ENCODE data around the gene EVI5L. TPM values are rescaled to one million over a fixed set of nuclear protein-coding genes. Genes with fewer than 3 reads are reported as not detected.

EVI5L gene
- total and polyA plus RNA-seq, 2 of the 13 experiments (the other 11 are each of a cell fraction or from before 2014, with no cell fraction given), result 1.7 to 2.4 TPM

GRCh38 chr19:7888145-7888825 is 58.3 kb downstream of the EVI5L start, which contains the start of gene LRRC8E (continued):
- 0 out of 2 replicates have a peak, but pooled peaks have one; percentile 17 for TF ChIP-seq HOMEZ (CRISPR knock-in tag; IDR thresholded peaks at IDR 0.05; ENCODE audit: low read depth)
- 0 out of 2 replicates have a peak, but pooled peaks have one; percentile 25 for TF ChIP-seq KMT2A (CRISPR knock-in tag; IDR thresholded peaks at IDR 0.05)
- 0 out of 2 replicates have a peak, but pooled peaks have one; percentile 30 for TF ChIP-seq ZSCAN29 (CRISPR knock-in tag; conservative IDR thresholded peaks at IDR 0.05)
- TF ChIP-seq HIVEP1 (CRISPR knock-in tag; IDR thresholded peaks at IDR 0.05), result peak; percentile 67; the same call in 1 of the 2 replicates
- TF ChIP-seq, protein P1, sequence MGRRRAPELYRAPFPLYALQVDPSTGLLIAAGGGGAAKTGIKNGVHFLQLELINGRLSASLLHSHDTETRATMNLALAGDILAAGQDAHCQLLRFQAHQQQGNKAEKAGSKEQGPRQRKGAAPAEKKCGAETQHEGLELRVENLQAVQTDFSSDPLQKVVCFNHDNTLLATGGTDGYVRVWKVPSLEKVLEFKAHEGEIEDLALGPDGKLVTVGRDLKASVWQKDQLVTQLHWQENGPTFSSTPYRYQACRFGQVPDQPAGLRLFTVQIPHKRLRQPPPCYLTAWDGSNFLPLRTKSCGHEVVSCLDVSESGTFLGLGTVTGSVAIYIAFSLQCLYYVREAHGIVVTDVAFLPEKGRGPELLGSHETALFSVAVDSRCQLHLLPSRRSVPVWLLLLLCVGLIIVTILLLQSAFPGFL (CRISPR knock-in tag; IDR thresholded peaks at IDR 0.05), result no peak
- TF ChIP-seq, protein P2, sequence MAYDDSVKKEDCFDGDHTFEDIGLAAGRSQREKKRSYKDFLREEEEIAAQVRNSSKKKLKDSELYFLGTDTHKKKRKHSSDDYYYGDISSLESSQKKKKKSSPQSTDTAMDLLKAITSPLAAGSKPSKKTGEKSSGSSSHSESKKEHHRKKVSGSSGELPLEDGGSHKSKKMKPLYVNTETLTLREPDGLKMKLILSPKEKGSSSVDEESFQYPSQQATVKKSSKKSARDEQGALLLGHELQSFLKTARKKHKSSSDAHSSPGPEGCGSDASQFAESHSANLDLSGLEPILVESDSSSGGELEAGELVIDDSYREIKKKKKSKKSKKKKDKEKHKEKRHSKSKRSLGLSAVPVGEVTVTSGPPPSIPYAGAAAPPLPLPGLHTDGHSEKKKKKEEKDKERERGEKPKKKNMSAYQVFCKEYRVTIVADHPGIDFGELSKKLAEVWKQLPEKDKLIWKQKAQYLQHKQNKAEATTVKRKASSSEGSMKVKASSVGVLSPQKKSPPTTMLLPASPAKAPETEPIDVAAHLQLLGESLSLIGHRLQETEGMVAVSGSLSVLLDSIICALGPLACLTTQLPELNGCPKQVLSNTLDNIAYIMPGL (CRISPR knock-in tag; IDR thresholded peaks at IDR 0.05; ENCODE audit: borderline replicate concordance in 1 of 2, low read depth in 1 of 2), result peak; percentile 20 to 63; a peak in 2 of 4 replicates
- TF ChIP-seq POLR2G (IDR thresholded peaks at IDR 0.05; ENCODE audit: low read depth, low read length), result peak; percentile 77
- peak; percentile 30; the same call in 1 of the 2 replicates for TF ChIP-seq RXRA (CRISPR knock-in tag; IDR thresholded peaks at IDR 0.05)
- TF ChIP-seq XRCC5 (optimal IDR thresholded peaks at IDR 0.05; ENCODE audit: low read length), result no peak
- peak; percentile 69 for TF ChIP-seq RBFOX2 (IDR thresholded peaks at IDR 0.05; ENCODE audit: low read depth, low read length)
- TF ChIP-seq DMAP1 (CRISPR knock-in tag; IDR thresholded peaks at IDR 0.05), result peak; percentile 63; the same call in 1 of the 2 replicates
- TF ChIP-seq ZNF572 (CRISPR knock-in tag; IDR thresholded peaks at IDR 0.05), result peak; percentile 51; the same call in 1 of the 2 replicates
- TF ChIP-seq NFKBIZ (CRISPR knock-in tag; IDR thresholded peaks at IDR 0.05), result 0 out of 2 replicates have a peak, but pooled peaks have one; percentile 57
- peak; percentile 76 for TF ChIP-seq SAP130 (CRISPR knock-in tag; IDR thresholded peaks at IDR 0.05; ENCODE audit: low read depth)
- TF ChIP-seq NR2C2 (CRISPR knock-in tag; IDR thresholded peaks at IDR 0.05; ENCODE audit: borderline replicate concordance), result no peak
- no peak for TF ChIP-seq GLMP (CRISPR knock-in tag; IDR thresholded peaks at IDR 0.05; ENCODE audit: borderline replicate concordance)
